ENCODE measurements around the gene APOA1.

GRCh38 chr11:116874251-116874650 is 36.8 kb upstream of the APOA1 start:
- no peak for TF ChIP-seq POLR2A (IDR thresholded peaks at IDR 0.05; ENCODE audit: extremely low read depth, insufficient read length)
- no peak for TF ChIP-seq CTCF (IDR thresholded peaks at IDR 0.05; ENCODE audit: low read depth, low read length)
- TF ChIP-seq, protein P1, sequence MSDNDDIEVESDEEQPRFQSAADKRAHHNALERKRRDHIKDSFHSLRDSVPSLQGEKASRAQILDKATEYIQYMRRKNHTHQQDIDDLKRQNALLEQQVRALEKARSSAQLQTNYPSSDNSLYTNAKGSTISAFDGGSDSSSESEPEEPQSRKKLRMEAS (IDR thresholded peaks at IDR 0.05; ENCODE audit: low read depth, low read length): no peak
